Measurements from ENCODE around the gene ZEB2.

The ZEB2 gene

GRCh38 chr2:144512470-144512869, 7.4 kb downstream of the ZEB2 start:
- no peak for DNase-seq

GRCh38 chr2:144511937-144512336, 8.0 kb downstream of the ZEB2 start:
- no peak for DNase-seq

- DNase-seq, result no peak
These were observed 8.6 kb downstream of the ZEB2 start for GRCh38 chr2:144511226-144511810.

- DNase-seq, result no peak
These were observed 9.5 kb downstream of the ZEB2 start for GRCh38 chr2:144510294-144510991.

GRCh38 chr2:144509879-144510221, 10.1 kb downstream of the ZEB2 start:
- DNase-seq, result no peak

- no peak for DNase-seq
These were observed 10.7 kb downstream of the ZEB2 start for GRCh38 chr2:144509001-144509878.

GRCh38 chr2:144508172-144508851, 11.6 kb downstream of the ZEB2 start:
- no peak for DNase-seq

GRCh38 chr2:144507441-144508171, 12.3 kb downstream of the ZEB2 start:
- DNase-seq, result no peak

- DNase-seq, result no peak
These were observed 14.6 kb downstream of the ZEB2 start for GRCh38 chr2:144505245-144505831.

- no peak for DNase-seq
These were observed 15.7 kb downstream of the ZEB2 start for GRCh38 chr2:144504218-144504641.

- DNase-seq, result no peak
These were observed 16.7 kb downstream of the ZEB2 start for GRCh38 chr2:144503242-144503641.

GRCh38 chr2:144502369-144502768, 17.6 kb downstream of the ZEB2 start:
- DNase-seq, result no peak

- DNase-seq, result no peak
These were observed 18.3 kb downstream of the ZEB2 start for GRCh38 chr2:144501627-144502026.

GRCh38 chr2:144501118-144501517, 18.8 kb downstream of the ZEB2 start:
- no peak for DNase-seq

- no peak for DNase-seq
These were observed 19.4 kb downstream of the ZEB2 start for GRCh38 chr2:144500563-144500962.

- DNase-seq, result no peak
These were observed 21.6 kb downstream of the ZEB2 start for GRCh38 chr2:144498277-144498676.

GRCh38 chr2:144496977-144497598, 22.8 kb downstream of the ZEB2 start:
- no peak for DNase-seq

GRCh38 chr2:144496092-144496976, 23.6 kb downstream of the ZEB2 start:
- DNase-seq, result no peak

- DNase-seq, result no peak
These were observed 24.5 kb downstream of the ZEB2 start for GRCh38 chr2:144495227-144496091.
